ENCODE data around the gene TMC7. TPM values are rescaled to one million over a fixed set of nuclear protein-coding genes. Genes with fewer than 3 reads are reported as not detected.

Gene TMC7
- total RNA-seq, result 10 to 100 TPM in 1 of 3 donors, 1 to 10 TPM in 2; 5.4 to 12.4 (median 9.2) TPM
- long read RNA-seq, donor 1, full-length matches to known transcripts, result 2 of 8 reads
- long read RNA-seq, donor 1, partial matches to known transcripts, result 0 of 8 reads
- long read RNA-seq, donor 1, other reads (novel, unspliced or antisense), result 6 of 8 reads
- long read RNA-seq, donor 2, partial matches to known transcripts, result 0 of 4 reads
- long read RNA-seq, donor 2, other reads (novel, unspliced or antisense), result 2 of 4 reads

- intact Hi-C loops (cut with DNase I, micrococcal nuclease), result no loop called here
- peaks cover 10% of the 10 kb centered on the region for H3K4me1 ChIP-seq (ENCODE audit: low read depth)
- no peaks in the 10 kb centered on the region for H3K36me3 ChIP-seq (ENCODE audit: low read depth)
- ATAC-seq (peak; percentile 98), DNase-seq (peak; percentile 89 to 94 (median 92))
- H3K4me3 ChIP-seq, result peak within 1 kb of the TSS; percentile 40
- peak; percentile 73 for TF ChIP-seq CTCF (IDR thresholded peaks at IDR 0.05)
- H3K9me3 ChIP-seq, result no peaks in the 10 kb centered on the region
Measured at GRCh38 chr16:18983565-18984434, at the start of gene TMC7. TMC7 (plus strand) TSS chr16:18983934; CDS start chr16:18984064, 130 bp downstream.

GRCh38 chr16:18936727-18937340, 46.9 kb upstream of the TMC7 start:
- no peak for DNase-seq
- no peak for TF ChIP-seq CTCF (IDR thresholded peaks at IDR 0.05)
- Histone ChIP-seq H3K4me1 (ENCODE audit: low read depth) (peaks cover 2% of the 10 kb centered on the region), H3K4me3 (no peak overlapping the region), H3K36me3 (ENCODE audit: low read depth) (no peaks in the 10 kb centered on the region), H3K9me3 (no peaks in the 10 kb centered on the region)
- peak; percentile 48 for ATAC-seq
- intact Hi-C loops (cut with DNase I, micrococcal nuclease), result no loop called here

- intact Hi-C loops (cut with DNase I, micrococcal nuclease), result no loop called here
- H3K9me3 ChIP-seq, result no peaks in the 10 kb centered on the region
- peaks cover 7% of the 10 kb centered on the region for H3K4me1 ChIP-seq (ENCODE audit: low read depth)
- no peak for TF ChIP-seq CTCF (IDR thresholded peaks at IDR 0.05)
- no peak for DNase-seq
- ATAC-seq, result peak; percentile 51
- H3K4me3 ChIP-seq, result no peak overlapping the region
- no peaks in the 10 kb centered on the region for H3K36me3 ChIP-seq (ENCODE audit: low read depth)
Measured at GRCh38 chr16:18937390-18937789, 46.3 kb upstream of the TMC7 start.

GRCh38 chr16:18938986-18939385, 44.7 kb upstream of the TMC7 start:
- DNase-seq, result no peak

More at GRCh38 chr16:18938986-18939385, 44.7 kb upstream of the TMC7 start:
- Histone ChIP-seq H3K9me3 (no peaks in the 10 kb centered on the region), H3K36me3 (ENCODE audit: low read depth) (no peaks in the 10 kb centered on the region), H3K4me3 (no peak overlapping the region), H3K4me1 (ENCODE audit: low read depth) (peaks cover 9% of the 10 kb centered on the region)
- no peak for TF ChIP-seq CTCF (IDR thresholded peaks at IDR 0.05)
- ATAC-seq, result no peak
- intact Hi-C loops (cut with DNase I, micrococcal nuclease), result no loop called here

Data from mucosa of descending colon (tissue), 3 donors.